ENCODE data around the gene PLBD1. TPM values are rescaled to one million over a fixed set of nuclear protein-coding genes. Genes with fewer than 3 reads are reported as not detected.

PLBD1 gene
- total and polyA plus RNA-seq, 7 donors = 3.7 to 10.6 (median 6.5) TPM

DNA sequence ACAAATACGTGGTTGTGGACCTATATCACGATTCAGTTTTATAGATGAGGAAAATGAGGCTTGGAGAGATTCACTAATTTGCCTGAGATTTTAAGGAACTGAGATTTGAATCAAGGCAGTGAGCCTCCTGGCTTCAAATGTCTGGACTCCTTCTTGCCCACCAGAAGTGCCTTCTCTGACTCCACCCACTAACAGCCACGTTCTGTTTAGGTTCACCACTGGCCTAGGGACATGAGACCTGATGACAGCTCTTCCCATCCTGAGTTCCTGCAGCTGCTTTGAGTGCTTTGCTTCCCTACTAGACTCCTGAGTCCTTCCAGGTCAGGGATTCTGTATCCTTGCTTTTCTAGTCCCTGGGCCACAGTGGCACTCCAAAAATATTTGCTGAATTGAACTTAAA is 57.1 kb downstream of the PLBD1 start:
- Histone ChIP-seq H3K36me3 (ENCODE audit: insufficient read depth in 1 of 2, low read depth in 1 of 2) (peaks cover 0 to 12% of the 10 kb centered on the region in 2 donors), H3K27ac (no peak overlapping the region)
- WGBS, 3 donors = 58 to 65% (median 63%) methylated on average over 3 of the region's 3 CpGs

GRCh38 chr12:14505626-14506596 is 61.8 kb downstream of the PLBD1 start:
- no peaks in the 10 kb centered on the region for H3K27me3 ChIP-seq (ENCODE audit: insufficient read depth in 3 of 3, low read length in 2 of 3)
- no peak for TF ChIP-seq CTCF (IDR thresholded peaks at IDR 0.05)
- 91 to 94% (median 91%) methylated on average over 6 of the region's 6 CpGs for WGBS, 3 donors
- H3K9me3 ChIP-seq = no peaks in the 10 kb centered on the region
- ATAC-seq (no peak), DNase-seq (no peak)
- peaks cover 2 to 42% of the 10 kb centered on the region in 2 donors for H3K36me3 ChIP-seq (ENCODE audit: insufficient read depth in 1 of 2, low read depth in 1 of 2)
- H3K4me3 ChIP-seq = no peak overlapping the region
- no peaks in the 10 kb centered on the region for H3K4me1 ChIP-seq
- intact Hi-C loops (cut with DNase I) = no loop called here
- H3K27ac ChIP-seq = no peak overlapping the region

More for the DNA sequence above, 57.1 kb downstream of the PLBD1 start:
- Histone ChIP-seq H3K9me3 (no peaks in the 10 kb centered on the region), H3K27me3 (ENCODE audit: insufficient read depth in 3 of 3, low read length in 2 of 3) (no peaks in the 10 kb centered on the region), H3K4me1 (no peaks in the 10 kb centered on the region), H3K4me3 (no peak overlapping the region)
- ATAC-seq (no peak), DNase-seq (no peak)
- intact Hi-C loops (cut with DNase I) = loop anchor here in 1 of 2 donors (5.0 kb wide), 1 partner anchor 152 kb away; no protein-coding TSS in a partner anchor
- TF ChIP-seq CTCF (IDR thresholded peaks at IDR 0.05) = no peak

GRCh38 chr12:14495326-14495725 is 72.4 kb downstream of the PLBD1 start:
- ATAC-seq (no peak), DNase-seq (no peak)
- intact Hi-C loops (cut with DNase I) = no loop called here
- H3K36me3 ChIP-seq (ENCODE audit: insufficient read depth in 1 of 2, low read depth in 1 of 2) = peaks cover 9 to 94% of the 10 kb centered on the region in 2 donors
- H3K4me1 ChIP-seq = no peaks in the 10 kb centered on the region
- no peak for TF ChIP-seq CTCF (IDR thresholded peaks at IDR 0.05)
- WGBS, 3 donors = 96 to 98% (median 96%) methylated on average over 2 of the region's 2 CpGs
- no peak overlapping the region for H3K4me3 ChIP-seq
- H3K27ac ChIP-seq = no peak overlapping the region
- H3K9me3 ChIP-seq = no peaks in the 10 kb centered on the region
- H3K27me3 ChIP-seq (ENCODE audit: insufficient read depth in 3 of 3, low read length in 2 of 3) = no peaks in the 10 kb centered on the region

- Histone ChIP-seq H3K4me3 (no peak overlapping the region), H3K9me3 (no peaks in the 10 kb centered on the region), H3K36me3 (ENCODE audit: insufficient read depth in 1 of 2, low read depth in 1 of 2) (peaks cover 8 to 96% of the 10 kb centered on the region in 2 donors), H3K27ac (no peak overlapping the region), H3K4me1 (no peaks in the 10 kb centered on the region), H3K27me3 (ENCODE audit: insufficient read depth in 3 of 3, low read length in 2 of 3) (no peaks in the 10 kb centered on the region)
- DNase-seq = no peak
- ATAC-seq = no peak
- WGBS, 3 donors = 92 to 98% (median 94%) methylated on average over 2 of the region's 2 CpGs
- TF ChIP-seq CTCF (IDR thresholded peaks at IDR 0.05) = no peak
- intact Hi-C loops (cut with DNase I) = no loop called here
Observed at GRCh38 chr12:14482886-14483285, 84.8 kb downstream of the PLBD1 start.
